Heart left ventricle (tissue), 16 donors: Measurements from ENCODE around the gene MYBBP1A. TPM values are rescaled to one million over a fixed set of nuclear protein-coding genes. Genes with fewer than 3 reads are reported as not detected.

Experiments
- ATAC-seq, 4 donors: fragments of 200-7000 bp; cut with Tn5 transposase; one replicate each; pipeline ENCODE4 v1.9.1; 2020 to 2022; ENCODE audit warnings: moderate library complexity in 4 of 4, mild to moderate bottlenecking in 3 of 4, moderate number of reproducible peaks in 1 of 4
- DNase-seq, 5 donors: peaks; one replicate each; pipeline ENCODE4 v3.0.0-alpha.2; 2020
- H3K27ac ChIP-seq, 12 donors: fragments of 200-600 bp; sonication (generic) in 4 of 12; one replicate each; pipeline versions ENCODE4 v1.5.0 to v1.8.0; 2016 to 2022; ENCODE audit warnings: mild to moderate bottlenecking in 2 of 12
- H3K27me3 ChIP-seq, 9 donors: fragments of 200-600 bp; sonication (generic) in 2 of 9; one replicate each; pipeline versions ENCODE4 v1.5.1 to v1.8.0; 2016 to 2022; ENCODE audit warnings: mild to moderate bottlenecking in 3 of 9
- H3K36me3 ChIP-seq, 9 donors: fragments of 200-600 bp; sonication (generic) in 2 of 9; one replicate each; pipeline versions ENCODE4 v1.5.0 to v1.8.0; 2018 to 2022; ENCODE audit warnings: mild to moderate bottlenecking in 2 of 9
- H3K4me1 ChIP-seq, 12 donors: fragments of 200-600 bp; sonication (generic) in 4 of 12; one replicate each; pipeline versions ENCODE4 v1.5.0 to v1.8.0; 2016 to 2022; ENCODE audit warnings: mild to moderate bottlenecking in 3 of 12
- H3K4me3 ChIP-seq, 12 donors: fragments of 200-600 bp; sonication (generic) in 4 of 12; one replicate each; pipeline versions ENCODE4 v1.5.0 to v1.8.0; 2017 to 2022; ENCODE audit warnings: mild to moderate bottlenecking in 9 of 12, moderate library complexity in 4 of 12
- H3K9me3 ChIP-seq, 12 donors: fragments of 200-600 bp; sonication (generic) in 4 of 12; one replicate each; pipeline versions ENCODE4 v1.5.0 to v1.8.0; 2016 to 2022; ENCODE audit warnings: mild to moderate bottlenecking in 1 of 12
- CTCF ChIP-seq, 12 donors: fragments of 200-600 bp; sonication (generic) in 4 of 12; IDR thresholded peaks; one replicate each; pipeline versions ENCODE4 v1.5.0 to v1.8.0; 2018 to 2022; ENCODE audit warnings: antibody characterized with exemption in 12 of 12, mild to moderate bottlenecking in 5 of 12
- POLR2A ChIP-seq, 2 donors: fragments of 450-650 bp; IDR thresholded peaks; one replicate each; pipeline ENCODE4 v1.6.1; 2017; ENCODE audit warnings: antibody characterized with exemption in 2 of 2, mild to moderate bottlenecking in 2 of 2, moderate library complexity in 2 of 2
- WGBS, 4 donors: extraction: QIAGEN DNeasy Blood & Tissue Kit in 2 of 4; methylation state at CpG; one replicate each; pipeline versions ENCODE4 v1.1.5 to v1.1.7; 2013 to 2018; 5-methylcytosine and 5-hydroxymethylcytosine counted together
- intact Hi-C, 10 donors: fragments of 100-400 bp; cut with DNase I; formaldehyde crosslinking; loops; one replicate each; pipeline versions ENCODE4 v1.11.1 to v1.14.2; 2022
- polyA plus RNA-seq, 2 donors: library from polyadenylated mRNA; stranded (reverse); fragments of 200-250 nt; gene quantifications; one replicate each; pipeline ENCODE4 v1.2.3, GENCODE V29; 2013
- total RNA-seq, 9 donors: library from RNA; depleted of rRNA in 2 of 9; stranded (reverse); fragments of >200 nt in 2 of 9; fragmentation: NEBNext Ultra II Directional in 3 of 9; extraction: Animal tissue kit (Norgen Biotek cat#: 25700) in 3 of 9; gene quantifications; one replicate each; pipeline versions ENCODE4 v1.1.0 to v1.2.4, GENCODE V29; 2016 to 2023
- donor health status: ischemic (EF 13 %, LVEDD 7.1; RV severe dilation, severe dysfunction).
- donor health status: healthy with polysubstance abuse.
- donor health status: DM: no; HTN: yes; CAD: no.
- donor health status: DM: no; HTN: no; CAD: no.
- donor health status: ischemic (EF 25% LVEDD 6.9; RV normal size, moderate dysfunction).
- donor health status: ischemic (EF 25% LVEDD 5.7; RV mildly dilated, moderate dysfunction).
- donor health status: healthy.
- donor health status: DM: yes; HTN: yes; CAD: no.
- donor health status: ischemic (EF 35%, LVEDD 5.7; RV mildly dilated, moderate dysfunction).
- donor health status: nonischemic (EF 11% LVEDD 7.7; RV severe dilation, severe dysfunction).
- donor health status: DM: yes; HTN: yes; CAD: no.
- donor health status: PGD.
- donor health status: ischemic (EF 29% LVEDD 5.4; RV normal size, mild dysfunction).
- donor health status: nonischemic (EF 23%, LVEDD 6.1; RV moderate dilation, normal function).

Gene MYBBP1A
- total and polyA plus RNA-seq, 11 donors: 15.5 to 34.8 (median 24.4) TPM

DNA sequence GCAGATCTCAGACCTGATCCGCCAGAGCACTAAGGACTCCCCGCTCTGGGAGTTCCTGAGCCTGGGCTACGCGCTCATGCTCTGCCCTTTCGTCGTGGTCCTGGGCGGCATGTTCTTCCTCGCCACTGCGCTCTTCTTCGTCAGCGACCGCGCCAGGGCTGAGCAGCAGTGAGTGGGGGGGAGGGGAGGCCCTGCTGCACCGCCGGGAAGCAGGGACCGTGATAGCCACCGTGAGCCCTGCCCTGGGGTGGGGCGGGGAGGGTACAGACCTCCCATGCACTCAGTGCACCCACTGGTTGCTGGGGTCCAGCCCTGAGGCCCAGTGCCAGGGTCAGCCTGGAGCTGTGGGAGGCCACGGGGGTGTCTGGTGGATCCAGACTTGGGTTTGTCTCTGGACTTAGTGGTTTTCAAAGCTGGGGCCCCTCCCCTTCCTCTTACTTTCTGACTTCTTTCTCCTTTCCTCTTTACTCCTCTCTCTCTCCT lies 18.9 kb downstream of the MYBBP1A start:
- 26 to 60% (median 43%) methylated on average over 18 to 19 of the region's 19 CpGs for WGBS, 4 donors
- DNase-seq (peak in 1 of 5 donors; percentile 63), ATAC-seq (peak in 2 of 4 donors; percentile 12 to 18)
- H3K27me3 ChIP-seq: no peaks in the 10 kb centered on the region
- intact Hi-C loops: loop anchor here in 5 of 10 donors (5.0 kb wide), 4 partner anchors 34 to 119 kb away; partner anchors contain the start of gene SPNS2 (in 2 of the 5)
- H3K27ac ChIP-seq: peak overlapping the region; percentile 20 to 90 (median 70)
- H3K4me3 ChIP-seq: peak overlapping the region in 7 of 12 donors; percentile 5 to 37 (median 27)
- no peaks in the 10 kb centered on the region for H3K9me3 ChIP-seq
- H3K36me3 ChIP-seq: peaks cover 0 to 31% (median 16%) of the 10 kb centered on the region in 9 donors
- TF ChIP-seq POLR2A (IDR thresholded peaks at IDR 0.05) (no peak), CTCF (IDR thresholded peaks at IDR 0.05) (no peak)
- peaks cover 20 to 96% (median 63%) of the 10 kb centered on the region in 12 donors for H3K4me1 ChIP-seq

DNA sequence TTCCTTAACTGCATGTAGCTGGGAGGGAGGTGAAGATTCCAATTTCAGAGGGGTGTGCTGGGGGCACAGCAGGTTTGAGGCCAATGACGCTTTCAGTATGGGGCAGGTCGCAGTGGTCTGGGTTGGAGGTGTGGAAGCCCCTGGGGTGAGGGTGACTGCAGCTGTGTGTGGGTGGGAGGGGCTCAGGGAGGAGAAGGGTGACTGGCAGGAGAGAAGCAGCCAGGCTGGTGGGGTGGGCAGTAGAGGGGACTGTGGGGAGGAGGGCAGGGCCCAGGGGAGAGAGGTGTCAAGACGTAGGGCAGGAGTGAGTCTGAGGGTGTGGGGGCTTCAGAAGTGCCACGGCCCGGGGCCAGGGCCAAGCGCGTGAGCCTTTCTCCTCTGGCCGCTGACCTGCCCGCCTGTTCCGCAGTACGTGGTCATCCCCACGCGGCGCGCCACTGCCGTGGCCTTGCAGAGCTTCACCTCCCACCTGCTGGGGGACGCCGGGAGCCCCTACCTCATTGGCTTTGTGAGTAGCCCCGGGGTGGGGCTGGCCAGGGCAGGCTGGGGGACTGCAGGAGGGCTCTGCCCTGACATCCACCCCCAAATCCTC lies 19.4 kb downstream of the MYBBP1A start:
- H3K27ac ChIP-seq: peak overlapping the region; percentile 20 to 90 (median 70)
- ATAC-seq: no peak
- peak overlapping the region in 5 of 12 donors; percentile 22 to 37 (median 32) for H3K4me3 ChIP-seq
- peak in 1 of 5 donors; percentile 24 for DNase-seq
- H3K4me1 ChIP-seq: peaks cover 22 to 96% (median 62%) of the 10 kb centered on the region in 12 donors
- H3K36me3 ChIP-seq: peaks cover 0 to 28% (median 13%) of the 10 kb centered on the region in 9 donors
- no peaks in the 10 kb centered on the region for H3K9me3 ChIP-seq
- H3K27me3 ChIP-seq: no peaks in the 10 kb centered on the region
- WGBS, 4 donors: 57 to 78% (median 59%) methylated on average over 17 to 19 of the region's 19 CpGs
- no peak for TF ChIP-seq CTCF (IDR thresholded peaks at IDR 0.05)
- no peak for TF ChIP-seq POLR2A (IDR thresholded peaks at IDR 0.05)
- intact Hi-C loops: loop anchor here in 5 of 10 donors (5.0 kb wide), 4 partner anchors 33 to 118 kb away; partner anchors contain the start of gene SPNS2 (in 2 of the 5)

DNA sequence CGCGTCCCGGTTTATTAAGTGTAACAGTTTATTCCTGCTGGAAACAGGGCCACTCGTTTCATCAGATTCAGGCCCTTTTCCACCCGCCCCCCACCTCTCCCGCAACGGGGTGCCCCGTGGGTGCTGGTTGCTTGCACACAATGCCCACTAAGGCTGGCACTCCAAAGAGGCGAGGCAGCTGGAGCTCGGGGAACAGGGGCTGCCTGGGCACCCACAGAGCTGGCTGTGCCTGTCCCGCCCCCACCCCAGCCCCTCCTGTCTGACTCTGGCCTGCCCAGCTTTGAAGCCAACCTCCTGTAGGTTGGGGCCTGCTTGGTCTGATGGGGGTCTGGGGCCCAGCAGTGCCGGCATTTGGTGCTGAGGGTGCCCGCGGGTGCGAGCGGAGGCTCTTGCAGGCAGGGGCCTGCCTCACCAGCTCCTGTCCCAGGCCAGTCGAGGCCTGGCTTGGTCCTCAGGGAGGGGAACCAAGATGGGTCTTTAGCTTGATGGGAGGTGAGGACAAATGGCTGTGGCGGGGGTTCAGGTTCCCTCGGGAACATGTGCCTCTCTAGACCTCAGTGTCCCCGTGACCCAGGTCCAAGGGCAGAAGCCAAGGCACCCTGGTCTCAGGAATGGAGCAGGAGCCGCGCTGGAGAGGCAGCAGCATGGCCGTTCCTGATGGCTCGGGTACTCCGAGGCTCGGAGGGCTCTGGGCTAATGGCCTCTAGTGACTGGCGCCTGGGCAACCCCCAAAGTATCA lies 20.1 kb downstream of the MYBBP1A start:
- H3K36me3 ChIP-seq: peaks cover 0 to 23% (median 13%) of the 10 kb centered on the region in 9 donors
- TF ChIP-seq POLR2A (IDR thresholded peaks at IDR 0.05): no peak
- TF ChIP-seq CTCF (IDR thresholded peaks at IDR 0.05): no peak
- DNase-seq: peak in 1 of 5 donors; percentile 21
- H3K27me3 ChIP-seq: no peaks in the 10 kb centered on the region
- no peak overlapping the region for H3K4me3 ChIP-seq
- intact Hi-C loops: loop anchor here in 5 of 10 donors (5.0 kb wide), 4 partner anchors 33 to 118 kb away; partner anchors contain the start of gene SPNS2 (in 2 of the 5)
- H3K4me1 ChIP-seq: peaks cover 26 to 96% (median 64%) of the 10 kb centered on the region in 12 donors
- H3K27ac ChIP-seq: peak overlapping the region in 11 of 12 donors; percentile 16 to 90 (median 55)
- WGBS, 4 donors: 87 to 92% (median 90%) methylated on average over 18 to 27 of the region's 27 CpGs
- ATAC-seq: no peak
- H3K9me3 ChIP-seq: no peaks in the 10 kb centered on the region

DNA sequence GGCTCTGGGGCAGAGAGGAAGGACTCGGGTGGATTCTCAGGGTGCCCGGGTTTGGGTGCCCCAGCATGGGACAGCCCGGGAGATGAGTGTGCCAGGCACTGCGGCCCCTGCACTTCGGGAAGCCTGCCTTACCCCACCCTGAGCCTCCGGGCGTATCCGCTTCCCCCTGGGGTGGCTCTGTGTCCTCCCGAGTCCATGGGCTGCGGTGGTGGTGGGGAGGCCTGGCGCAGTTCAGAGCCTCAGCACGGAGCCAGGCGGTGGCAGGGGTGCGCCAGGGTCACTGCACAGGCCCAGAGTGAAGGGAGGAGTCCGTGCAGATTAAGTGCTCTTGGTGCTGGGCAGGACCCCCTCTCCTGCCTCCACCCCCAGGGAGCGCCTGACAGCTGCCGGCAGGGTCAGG lies 20.7 kb downstream of the MYBBP1A start:
- ATAC-seq (no peak), DNase-seq (no peak)
- Histone ChIP-seq H3K27ac (peak overlapping the region; percentile 16 to 90 (median 58)), H3K27me3 (no peaks in the 10 kb centered on the region), H3K9me3 (no peaks in the 10 kb centered on the region), H3K36me3 (peaks cover 0 to 18% (median 9%) of the 10 kb centered on the region in 9 donors), H3K4me3 (no peak overlapping the region), H3K4me1 (peaks cover 31 to 96% (median 67%) of the 10 kb centered on the region in 12 donors)
- intact Hi-C loops: no loop called here
- TF ChIP-seq POLR2A (IDR thresholded peaks at IDR 0.05) (no peak), CTCF (IDR thresholded peaks at IDR 0.05) (no peak)
- WGBS, 4 donors: 65 to 79% (median 72%) methylated on average over 15 to 17 of the region's 17 CpGs
